Stimulated activated CD8-positive, alpha-beta memory T cell treated with anti-CD3 and anti-CD28 coated beads, Interleukin-4, amount 100 ng/mL, for 1 hour (primary cell): ENCODE results near the gene ACIN1.
A peak's percentile ranks its signal among the peaks of the same experiment; 100 is the strongest.
"Not testable (repeated sequence)": the region's sequence is repeated elsewhere in the genome, so short reads cannot be mapped to it uniquely, and the experiment has no call there.

Experiments used
- DNase-seq, 2 donors: peaks; one replicate each; pipeline ENCODE4 v3.0.0-alpha.2; 2020; ENCODE audit warnings: low read depth in 2 of 2, low spot score in 1 of 2

ACIN1 gene

DNA sequence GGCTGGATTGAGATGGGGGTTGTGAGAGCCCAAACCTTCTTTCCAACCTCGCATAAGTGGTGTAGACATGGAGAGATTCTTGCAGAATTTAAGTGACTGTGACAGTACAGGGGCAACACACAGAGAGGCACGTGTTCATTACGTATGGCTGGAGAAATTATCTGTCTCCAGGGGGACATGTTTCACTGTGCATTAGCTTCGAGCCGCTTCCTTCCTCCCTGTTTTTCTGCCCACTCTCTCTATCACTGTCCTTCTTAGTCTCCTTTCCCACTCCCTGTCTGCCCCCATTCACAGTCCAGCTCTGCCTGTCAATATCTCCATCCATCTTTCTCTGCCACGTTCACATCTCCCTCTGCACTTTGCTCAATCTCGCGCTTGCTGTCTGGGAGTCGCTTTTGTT is 73.5 kb downstream of the ACIN1 start:
- no peak for DNase-seq

DNA sequence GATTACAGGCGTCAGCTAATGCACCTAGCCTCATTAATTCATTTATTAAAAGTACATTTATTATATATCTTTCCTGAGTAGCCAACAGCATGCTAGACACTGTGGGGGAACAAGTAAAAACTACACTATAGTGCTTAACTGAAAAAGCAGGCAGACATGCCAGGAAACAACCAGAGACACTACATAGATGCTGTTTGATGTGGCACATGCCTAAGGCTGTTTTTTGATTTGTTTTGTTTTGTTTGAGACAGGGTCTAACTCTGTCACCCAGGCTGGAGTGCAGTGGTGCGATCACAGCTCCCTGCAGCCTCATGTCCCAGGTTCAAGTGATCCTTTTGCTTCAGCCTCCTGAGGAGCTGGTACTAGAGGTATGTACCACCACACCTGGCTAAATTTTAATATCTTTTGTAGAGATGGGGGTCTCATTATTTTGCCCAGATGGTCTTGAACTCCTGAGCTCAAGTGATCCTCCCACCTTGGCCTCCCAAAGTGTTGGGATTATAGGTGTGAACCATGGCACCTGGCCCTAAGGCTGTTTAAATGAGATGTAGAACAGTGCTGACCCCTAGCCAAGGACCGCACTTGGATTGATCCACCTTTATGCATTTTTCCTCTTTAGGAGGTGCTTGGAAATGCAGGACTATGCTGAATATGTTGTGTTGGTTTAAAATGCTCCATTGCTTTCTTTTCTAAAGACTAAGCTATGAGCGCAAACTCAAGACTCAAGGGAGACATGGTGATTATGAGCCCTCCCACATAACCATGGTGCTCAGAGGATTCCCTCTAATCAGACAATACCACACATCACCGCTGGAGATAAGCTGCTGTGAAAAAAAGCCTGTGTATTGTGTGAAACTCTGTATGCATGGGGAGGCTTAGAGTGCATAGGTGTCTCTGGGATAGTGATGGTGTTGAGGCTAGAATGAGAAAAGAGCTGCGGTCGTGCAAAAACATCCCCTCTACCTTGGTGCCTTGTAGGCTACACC is 74.5 kb downstream of the ACIN1 start:
- DNase-seq = no peak

DNA sequence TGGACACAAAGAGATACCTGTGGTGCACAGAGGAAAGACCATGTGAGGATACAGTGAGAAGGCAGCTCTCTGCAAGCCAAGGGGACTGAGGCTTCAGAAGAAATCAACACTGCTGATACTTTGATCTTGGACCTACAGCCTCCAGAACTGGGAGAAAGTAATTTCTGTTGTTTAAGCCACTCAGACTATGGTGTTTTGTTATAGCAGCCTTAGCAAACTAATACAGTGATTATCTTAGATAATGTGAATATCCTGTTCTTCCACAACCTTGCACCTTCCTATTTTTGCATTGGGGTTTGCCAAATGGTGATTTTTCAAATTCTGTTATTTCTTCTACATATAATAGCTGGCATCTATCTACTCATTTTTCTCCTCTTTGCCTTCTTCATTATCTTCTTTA is 76.8 kb downstream of the ACIN1 start:
- DNase-seq = no peak

DNA sequence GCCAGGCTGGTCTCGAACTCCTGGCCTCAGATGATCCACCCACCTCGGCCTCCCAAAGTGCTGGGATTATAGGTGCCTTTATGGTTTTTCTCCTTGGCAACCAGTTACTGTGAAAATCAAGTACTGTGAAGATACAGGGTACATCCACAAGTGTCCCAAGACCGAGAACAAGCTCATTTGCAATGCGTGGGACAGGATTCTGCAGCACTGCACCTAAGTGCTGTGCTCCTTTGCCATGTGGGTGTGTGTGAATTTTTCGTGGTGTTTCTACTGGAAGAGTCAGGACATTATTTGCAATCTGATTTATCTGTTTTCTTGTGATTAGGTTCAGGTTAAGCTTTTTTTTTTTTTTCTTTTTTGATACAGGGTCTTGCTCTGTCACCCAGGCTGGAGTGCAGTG is 77.8 kb downstream of the ACIN1 start:
- DNase-seq = no peak

DNA sequence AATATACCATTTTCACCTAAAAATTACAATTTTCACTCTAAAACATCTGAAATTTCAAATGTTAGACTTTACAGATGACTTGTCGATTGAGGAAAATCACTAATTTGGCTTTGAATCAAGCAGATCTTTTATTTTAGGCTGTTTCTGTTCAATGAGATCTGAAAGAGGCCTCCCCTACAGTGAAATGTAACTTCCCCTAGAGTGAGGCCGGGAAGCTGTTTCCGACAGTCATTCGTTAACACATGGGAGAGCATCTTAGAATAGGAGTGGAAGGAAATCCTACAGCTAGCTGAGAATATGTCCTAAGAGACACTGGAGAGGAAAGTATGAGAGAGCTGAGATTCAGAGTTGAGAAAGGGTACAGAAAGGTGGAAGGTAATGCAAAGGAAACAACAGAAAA is 79.3 kb downstream of the ACIN1 start:
- DNase-seq = no peak

DNA sequence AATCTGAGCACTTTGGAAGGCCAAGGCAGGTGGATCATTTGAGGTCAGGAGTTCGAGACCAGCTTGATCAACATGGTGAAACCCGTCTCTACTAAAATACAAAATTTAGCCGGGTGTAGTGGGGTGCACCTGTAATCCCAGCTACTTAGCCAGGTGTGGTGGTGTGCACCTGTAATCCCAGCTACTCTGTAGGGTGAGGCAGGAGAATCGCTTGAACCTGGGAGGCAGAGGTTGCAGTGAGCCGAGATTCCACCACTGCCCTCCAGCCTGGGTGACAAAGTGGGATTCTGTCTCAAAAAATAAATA is 81.2 kb downstream of the ACIN1 start:
- not testable (repeated sequence) for DNase-seq

DNA sequence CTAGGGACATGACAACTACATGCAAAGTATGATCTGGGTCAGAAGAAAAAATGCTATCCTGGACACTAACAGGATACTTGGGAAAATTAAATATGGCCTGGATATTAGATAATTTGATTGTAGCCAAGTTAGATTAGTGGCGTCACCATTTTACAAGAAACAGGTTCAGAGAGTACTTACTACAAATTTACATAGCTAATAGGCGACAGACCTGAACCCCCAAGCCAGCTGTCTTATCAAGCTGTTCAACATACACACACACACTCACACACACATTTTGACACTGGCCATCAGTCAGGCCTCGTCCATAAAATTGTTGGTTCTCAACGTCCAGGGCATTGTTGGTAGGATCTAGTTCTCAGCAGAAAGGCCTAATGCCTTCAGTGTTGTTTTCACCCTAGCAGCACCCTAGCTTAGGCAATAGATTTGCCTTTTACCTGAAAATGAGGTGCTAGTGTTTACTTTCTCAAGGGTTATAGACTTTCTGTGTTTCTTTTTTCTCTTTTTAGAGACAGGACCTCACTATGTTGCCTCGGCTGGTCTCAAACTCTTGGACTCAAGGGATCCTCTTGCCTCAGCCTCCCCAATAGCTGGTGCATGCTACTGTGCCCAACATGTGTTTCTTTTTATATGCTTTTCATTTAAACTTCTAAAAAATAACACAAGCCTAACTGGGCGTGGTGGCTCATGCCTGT is 81.7 kb downstream of the ACIN1 start:
- DNase-seq = no peak

DNA sequence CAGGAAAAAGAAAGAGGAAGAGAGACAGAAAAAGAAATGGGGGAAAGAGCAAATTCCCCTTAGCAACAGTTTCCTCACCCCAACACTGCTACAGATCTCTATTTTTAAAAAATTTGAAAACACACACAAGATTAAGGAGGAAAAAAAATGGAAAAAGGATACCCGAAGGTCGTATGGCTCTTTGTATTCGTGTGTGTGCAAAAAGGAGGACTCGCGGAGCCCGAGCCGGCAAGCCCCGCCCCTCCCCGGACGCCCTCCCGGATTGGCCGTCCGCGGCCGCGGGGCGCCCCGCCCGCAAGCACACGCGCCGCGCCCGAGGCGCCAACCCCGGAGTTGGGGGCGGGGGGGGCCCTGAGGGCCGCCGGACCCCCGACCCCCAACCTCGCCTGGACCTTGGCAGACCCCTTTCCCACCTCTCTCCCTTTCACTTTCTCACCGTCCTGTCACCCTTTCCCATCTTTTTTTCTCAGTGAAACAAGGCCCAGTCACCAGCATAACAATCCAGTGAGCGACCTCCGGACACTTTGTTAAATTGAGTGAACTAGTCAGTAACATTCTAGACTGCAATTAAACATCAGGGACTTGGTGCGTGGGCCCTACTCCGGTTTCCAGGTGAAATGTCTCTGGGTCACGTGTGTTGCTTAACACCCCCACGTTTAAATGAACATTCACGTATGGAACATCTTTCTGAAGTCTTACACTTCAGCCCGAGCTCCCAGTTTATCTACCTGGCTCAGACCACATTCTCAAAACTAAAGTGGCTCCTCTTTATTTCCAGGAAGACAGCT is 84.8 kb downstream of the ACIN1 start, which contains the start of gene C14orf93:
C14orf93 (minus strand) TSS at position 205 of the 788 bp plus-strand sequence. CDS start 11,120 bp downstream, outside the sequence.
- peak; percentile 23 to 59 for DNase-seq

DNA sequence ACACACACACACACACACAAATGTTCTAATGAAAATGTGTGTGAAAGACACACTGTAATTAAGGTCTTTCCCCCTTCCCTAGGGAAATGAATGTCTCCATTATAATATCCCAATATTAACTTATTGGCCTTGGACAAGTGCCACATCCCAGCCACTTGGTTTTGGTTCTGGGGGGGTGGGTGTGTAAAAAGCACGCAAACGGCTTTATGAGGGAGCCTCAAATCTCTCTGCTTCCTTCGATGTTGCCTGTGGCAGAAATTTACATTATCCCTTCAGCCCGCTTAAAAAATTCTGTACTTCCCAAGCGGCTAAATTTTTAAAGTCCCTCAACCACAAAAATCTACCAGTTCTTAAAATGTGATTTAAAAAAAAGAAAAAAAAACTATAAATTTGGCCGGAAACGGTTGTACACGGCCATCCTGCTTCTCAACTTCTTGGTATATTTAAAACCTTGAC is 85.4 kb downstream of the ACIN1 start:
- DNase-seq = no peak

DNA sequence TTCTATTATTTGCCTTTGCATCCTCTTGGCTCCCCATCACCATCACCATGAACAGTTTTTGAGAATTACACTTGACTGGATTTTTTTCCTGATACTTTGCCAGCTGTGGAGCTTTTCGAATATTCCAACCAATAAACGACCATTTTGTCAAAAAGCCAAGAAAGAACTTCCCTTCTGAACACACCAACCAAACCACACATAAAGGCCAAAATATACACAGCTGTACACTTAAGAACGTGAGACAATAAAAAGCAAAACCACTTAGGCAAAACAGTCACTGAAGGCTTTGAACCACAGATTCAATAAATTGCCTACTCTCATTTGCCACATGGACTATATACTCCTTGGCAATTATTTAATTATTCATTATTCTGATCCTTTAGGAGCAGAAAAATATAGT is 86.1 kb downstream of the ACIN1 start:
- DNase-seq = no peak
